ENCODE measurements around the gene EDA.
"Not testable (repeated sequence)": the region's sequence is repeated elsewhere in the genome, so short reads cannot be mapped to it uniquely, and the experiment has no call there.

EDA gene

DNA sequence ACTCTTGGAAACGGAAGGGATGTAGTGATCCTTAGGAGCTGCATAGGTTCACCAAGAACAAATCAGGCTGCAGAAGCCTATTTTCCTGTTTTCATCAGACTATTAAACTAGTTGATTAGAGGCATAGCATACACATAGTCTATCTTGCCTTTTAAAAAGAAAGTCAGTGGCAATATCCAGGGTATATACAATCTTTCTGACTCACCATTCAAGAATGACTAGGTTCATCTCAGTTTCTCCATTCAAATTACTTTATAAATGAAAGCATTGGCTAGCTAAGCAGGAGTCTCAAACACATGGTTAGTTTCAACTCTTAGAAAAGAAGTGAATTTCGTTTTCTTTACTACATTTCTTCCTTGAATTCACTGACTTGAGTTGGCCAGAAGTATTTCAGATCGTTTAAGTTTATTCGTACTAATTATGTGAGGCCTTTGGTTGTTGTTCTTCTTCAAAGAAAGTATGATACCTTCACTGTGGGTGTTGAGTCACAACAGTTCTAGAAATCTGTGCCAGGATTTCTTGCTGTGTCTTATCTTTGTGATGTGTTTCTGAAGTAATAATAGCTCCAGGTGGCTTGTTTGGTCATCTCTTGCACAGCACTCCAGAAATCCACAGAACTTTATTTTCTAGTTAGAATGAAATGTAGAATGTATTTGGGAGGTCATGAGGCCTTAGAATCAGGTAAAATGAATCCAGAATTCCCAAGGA is 345.6 kb downstream of the EDA start:
- no peak for DNase-seq

- no peak for DNase-seq
These were observed 353.0 kb downstream of the EDA start for GRCh38 chrX:69968950-69969349.

GRCh38 chrX:69969460-69969859 is 353.5 kb downstream of the EDA start:
- DNase-seq = no peak

GRCh38 chrX:69987691-69988090 is 371.8 kb downstream of the EDA start:
- DNase-seq = no peak

DNA sequence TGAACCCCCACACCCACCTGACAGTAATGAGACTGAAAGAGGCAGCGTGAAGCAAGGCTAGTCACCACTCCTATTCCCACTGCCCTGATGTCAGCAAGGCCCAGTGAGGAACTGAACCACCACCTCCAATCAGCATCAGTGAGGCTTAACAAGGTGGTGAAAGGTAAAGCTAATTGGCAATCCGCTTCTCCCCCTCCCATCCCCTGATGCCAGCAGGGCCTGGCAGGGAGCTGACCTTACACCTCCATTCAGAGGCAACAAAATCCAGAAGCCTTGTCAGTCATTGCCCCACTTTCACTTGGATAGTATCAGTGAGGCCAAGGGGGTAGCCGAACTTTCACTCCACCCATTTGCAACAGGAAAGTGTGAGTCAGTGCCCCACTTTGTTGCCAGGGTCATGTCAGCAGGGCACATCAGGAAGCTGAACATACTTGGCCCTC is 373.1 kb downstream of the EDA start:
- no peak for DNase-seq

DNA sequence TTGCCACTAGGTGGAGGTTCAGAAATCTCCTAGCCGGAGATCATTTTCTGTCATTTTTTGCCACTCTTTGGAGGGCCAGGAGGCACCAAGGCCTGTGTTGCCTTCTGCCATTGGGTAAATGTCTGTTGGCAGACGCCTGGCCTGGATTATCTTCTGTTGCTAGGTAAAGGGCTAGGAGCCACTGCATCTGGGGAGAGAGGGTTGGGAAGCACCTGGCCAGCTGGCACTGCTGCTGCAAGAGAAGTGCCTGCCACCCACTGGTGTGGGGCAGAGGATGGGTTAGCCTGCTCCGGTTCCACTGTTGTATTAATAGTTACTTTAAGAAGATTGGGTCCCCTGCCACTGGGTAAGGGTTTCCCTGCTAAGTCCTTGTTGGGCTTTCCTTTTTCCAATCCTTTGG is 375.8 kb downstream of the EDA start:
- DNase-seq = no peak

GRCh38 chrX:69993494-69993893 is 377.6 kb downstream of the EDA start:
- no peak for DNase-seq

DNA sequence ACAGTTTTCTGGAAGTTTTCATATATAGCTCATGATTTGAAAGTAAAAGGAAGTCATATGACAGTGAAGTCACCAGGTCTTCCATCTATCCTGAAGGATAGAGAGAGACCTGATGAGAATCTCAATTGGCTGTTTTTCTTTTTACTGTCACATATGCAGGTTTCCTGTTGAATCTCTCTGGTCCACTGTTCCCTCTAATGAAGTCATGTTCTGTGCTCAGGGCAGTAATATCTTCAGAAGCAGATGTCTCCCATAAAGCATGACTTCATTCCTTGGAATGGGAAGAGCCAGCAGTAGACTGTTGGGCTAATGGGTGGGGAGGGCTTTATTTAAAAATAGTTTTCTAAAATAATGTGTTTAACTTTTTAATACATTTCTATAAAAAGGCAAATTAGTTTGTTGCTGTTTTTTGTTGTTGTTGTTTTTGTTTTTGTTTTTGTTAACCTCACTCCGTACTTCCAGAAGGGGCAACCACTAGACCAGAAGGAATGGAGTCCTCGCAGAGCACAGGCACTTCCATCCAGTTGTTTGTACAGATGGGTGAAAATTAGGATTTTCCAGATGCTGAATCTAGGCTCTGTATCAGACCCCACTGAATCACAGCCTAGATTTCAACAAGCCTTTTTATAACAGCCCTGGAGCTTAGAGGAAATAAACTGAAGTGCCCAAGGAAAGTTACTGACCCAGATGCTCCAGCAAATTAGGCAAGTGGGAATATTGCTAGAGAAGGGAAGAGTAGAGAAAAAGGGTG is 379.6 kb downstream of the EDA start:
- no peak for DNase-seq

- no peak for DNase-seq
These were observed 380.2 kb downstream of the EDA start for GRCh38 chrX:69996113-69996468.

GRCh38 chrX:69998299-69998698 is 382.4 kb downstream of the EDA start:
- DNase-seq = not testable (repeated sequence)

- no peak for DNase-seq
These were observed 385.4 kb downstream of the EDA start for GRCh38 chrX:70001269-70001668.

- DNase-seq = no peak
These were observed 385.9 kb downstream of the EDA start for GRCh38 chrX:70001708-70002341.

GRCh38 chrX:70007946-70008345 is 392.0 kb downstream of the EDA start:
- DNase-seq = no peak

DNA sequence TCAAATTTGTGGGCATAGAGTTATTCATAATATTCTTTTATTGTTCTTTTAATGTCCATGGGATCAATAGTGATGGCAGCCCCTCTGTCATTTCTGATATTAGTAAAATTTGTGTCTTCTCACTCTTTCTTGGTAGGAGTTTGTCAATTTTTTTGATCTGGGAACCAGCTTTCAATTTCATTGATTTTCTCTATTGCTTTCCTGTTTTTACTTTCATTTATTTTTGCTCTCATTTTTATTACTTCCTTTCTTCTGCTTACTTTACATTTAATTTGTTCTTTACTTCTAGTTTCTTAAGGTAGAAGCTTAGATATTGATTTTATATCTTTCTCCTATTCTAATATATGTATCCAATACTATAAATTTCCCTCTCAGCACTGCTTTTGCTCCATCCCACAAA is 393.1 kb downstream of the EDA start:
- DNase-seq = no peak

DNA sequence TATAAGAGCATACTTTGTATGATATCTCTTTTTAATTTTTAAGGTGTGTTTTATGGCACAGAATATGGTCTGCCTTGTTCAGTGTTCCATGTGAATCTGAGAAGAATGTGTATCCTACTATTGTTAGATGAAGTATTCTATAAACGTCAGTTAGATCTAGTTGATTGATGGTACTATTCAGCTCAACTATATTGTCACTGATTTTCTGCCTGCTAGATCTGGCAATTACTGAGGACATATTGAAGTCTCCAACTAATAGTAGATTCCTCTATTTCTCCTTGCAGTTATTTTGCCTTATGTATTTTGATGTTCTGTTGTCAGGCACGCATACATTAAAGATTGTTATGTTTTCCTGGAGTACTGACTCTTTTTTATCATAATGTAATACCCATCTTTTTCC is 394.1 kb downstream of the EDA start:
- DNase-seq = no peak

GRCh38 chrX:70012756-70013155 is 396.8 kb downstream of the EDA start:
- no peak for DNase-seq

- no peak for DNase-seq
These were observed 397.8 kb downstream of the EDA start for GRCh38 chrX:70013466-70014381.

DNA sequence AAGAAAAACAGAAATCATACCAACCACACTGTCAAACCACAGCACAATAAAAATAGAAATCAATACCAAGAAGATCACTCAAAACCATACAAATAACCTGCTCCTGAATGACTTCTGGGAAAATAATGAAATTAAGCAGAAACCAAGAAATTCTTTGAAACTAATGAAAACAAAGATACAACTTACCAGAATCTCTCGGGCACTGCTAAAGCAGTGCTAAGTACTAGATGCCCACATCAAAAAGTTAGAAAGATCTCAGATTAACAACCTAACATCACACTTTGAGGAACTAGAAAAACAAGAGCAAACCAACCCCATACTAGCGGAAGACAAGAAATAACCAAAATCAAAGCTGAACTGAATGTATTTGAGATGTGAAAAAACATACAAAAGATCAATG is 400.6 kb downstream of the EDA start:
- no peak for DNase-seq

DNA sequence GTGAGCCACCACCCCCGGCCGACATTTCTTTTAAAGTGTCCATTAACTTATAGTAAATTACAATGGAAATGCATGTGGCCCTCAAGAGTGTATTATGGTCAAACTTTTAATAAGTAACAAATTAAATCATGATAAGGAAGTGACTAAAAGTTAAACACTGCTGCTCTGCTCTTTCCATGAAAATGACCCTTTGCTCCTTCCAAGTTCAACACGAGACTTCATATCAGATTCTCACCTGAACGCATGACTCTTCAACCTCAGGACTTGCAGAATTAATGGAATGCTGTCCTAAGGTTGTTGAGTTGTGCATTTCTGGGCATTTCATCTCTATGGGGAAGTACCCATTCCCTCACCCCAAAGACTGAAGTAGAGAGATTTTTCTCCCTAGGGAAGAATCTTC is 406.7 kb downstream of the EDA start:
- no peak for DNase-seq

GRCh38 chrX:70025464-70025863 is 409.6 kb downstream of the EDA start:
- no peak for DNase-seq

DNA sequence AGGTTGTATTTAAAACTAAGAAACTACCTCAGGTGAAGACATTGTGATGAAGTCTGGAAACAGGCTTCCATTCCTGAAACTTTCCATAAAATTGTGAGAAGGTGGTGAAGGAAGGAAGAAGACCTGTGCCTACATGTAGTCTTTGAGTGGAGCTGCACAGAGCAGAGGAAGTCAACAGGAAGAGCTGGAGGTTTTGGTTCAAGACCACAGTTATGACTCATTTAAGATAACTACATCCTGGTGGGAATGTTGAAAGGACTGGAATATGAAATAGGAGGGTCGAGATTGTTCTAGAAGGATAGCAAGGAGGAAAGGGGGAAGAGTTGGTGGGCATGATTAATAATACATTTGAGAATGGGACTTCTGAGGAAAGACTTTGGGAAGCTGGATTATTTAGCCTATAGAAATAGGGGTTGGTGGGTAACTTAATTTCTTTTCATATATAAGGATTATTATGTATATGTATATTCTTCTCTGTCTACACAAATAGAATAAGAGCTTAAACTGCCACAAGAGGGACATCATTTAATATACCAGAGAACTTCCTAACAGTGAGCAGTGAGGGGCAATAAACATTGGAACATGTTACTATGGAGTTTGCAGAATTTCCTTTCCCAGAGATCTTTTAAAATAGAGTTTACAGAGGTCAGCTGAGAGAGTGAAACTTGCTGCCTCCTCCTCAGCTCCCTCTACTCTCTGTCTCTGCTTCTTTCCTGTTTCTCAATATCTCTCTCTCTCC is 410.4 kb downstream of the EDA start:
- DNase-seq = no peak

DNA sequence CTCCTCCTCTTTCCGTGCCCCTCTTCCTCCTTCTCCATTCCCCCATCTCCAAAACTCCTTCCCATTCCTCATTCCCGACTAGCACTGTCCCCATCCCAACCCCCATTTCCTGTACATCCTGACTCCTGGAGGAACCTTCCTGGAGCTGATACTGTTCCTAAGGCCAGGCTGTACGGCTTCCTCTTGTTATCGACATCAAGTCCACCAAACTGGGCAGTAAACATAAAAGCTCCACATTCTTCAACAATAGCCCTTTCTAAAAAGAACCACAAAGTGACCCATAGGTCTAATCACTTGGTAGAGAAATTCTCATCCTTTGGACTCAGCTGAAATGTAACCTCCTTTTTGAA is 410.9 kb downstream of the EDA start:
- DNase-seq = no peak

- no peak for DNase-seq
These were observed 413.9 kb downstream of the EDA start for GRCh38 chrX:70029863-70030262.

All from NCI-H1436 treated with DMSO at 0.1 percent for 48 hours (cell line).